Suprapubic skin (tissue), 3 donors: Measurements from ENCODE around the gene CLMP.

Source experiments
- POLR2AphosphoS5 ChIP-seq, 3 donors: sonication (generic); formaldehyde crosslinking; IDR thresholded peaks; one replicate each; pipeline ENCODE4 v1.6.1; 2017; ENCODE audit warnings: antibody characterized with exemption in 3 of 3
- TF ChIP-seq, protein P1 (sequence below), 2 donors: fragments of 200-600 bp in 1 of 2; fragments of 450-650 bp in 1 of 2; sonication (generic) in 1 of 2; IDR thresholded peaks; one replicate each; pipeline ENCODE4 v1.5.1; 2016 to 2019; ENCODE audit warnings: antibody characterized with exemption in 2 of 2, mild to moderate bottlenecking in 1 of 2, moderate library complexity in 1 of 2

DNA sequence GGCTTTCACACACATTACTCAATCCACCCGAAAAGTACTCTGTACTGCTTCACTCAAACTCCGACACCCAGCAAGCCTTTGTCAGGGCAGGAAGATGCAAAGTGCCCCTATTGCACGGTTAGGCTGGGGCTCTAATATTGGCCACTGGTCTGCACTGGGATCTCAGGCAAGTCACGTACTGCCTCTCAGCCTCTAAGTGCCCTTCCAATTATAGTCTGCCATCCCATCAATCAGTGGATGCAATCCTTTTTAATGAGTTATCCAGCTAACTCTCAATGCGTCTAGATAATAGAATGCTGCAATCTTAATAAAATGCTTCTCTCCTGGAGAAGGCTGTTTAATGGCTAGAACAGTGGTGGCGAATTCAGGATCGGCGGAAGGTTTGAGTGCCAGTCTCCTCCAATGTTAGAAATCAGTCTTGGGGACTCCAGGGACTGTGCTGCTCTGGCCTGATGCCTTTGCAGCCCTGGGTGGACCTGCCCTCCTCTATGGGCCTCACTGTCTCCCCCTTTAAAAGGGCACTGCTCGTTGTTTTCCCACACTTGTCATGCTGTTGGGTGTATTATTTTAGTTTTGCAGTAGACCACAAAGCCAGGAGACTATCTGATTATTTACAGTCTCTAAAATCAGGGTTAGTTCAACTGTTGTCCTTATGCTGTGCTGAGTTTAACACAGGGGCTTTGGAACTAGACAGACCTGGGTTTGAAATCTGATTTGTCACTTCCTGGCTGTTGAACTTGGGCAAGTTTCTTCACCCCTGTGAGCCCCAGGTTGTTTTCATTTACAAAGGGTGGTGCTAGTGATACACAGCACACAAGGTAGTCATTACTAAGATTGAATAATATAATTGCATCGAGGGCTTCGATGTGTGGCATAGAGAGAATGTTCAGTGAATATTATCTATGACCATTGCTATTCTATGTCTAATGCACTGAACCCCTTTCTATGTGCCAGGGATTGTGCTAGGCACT lies 36.7 kb downstream of the CLMP start:
- TF ChIP-seq, protein P1, sequence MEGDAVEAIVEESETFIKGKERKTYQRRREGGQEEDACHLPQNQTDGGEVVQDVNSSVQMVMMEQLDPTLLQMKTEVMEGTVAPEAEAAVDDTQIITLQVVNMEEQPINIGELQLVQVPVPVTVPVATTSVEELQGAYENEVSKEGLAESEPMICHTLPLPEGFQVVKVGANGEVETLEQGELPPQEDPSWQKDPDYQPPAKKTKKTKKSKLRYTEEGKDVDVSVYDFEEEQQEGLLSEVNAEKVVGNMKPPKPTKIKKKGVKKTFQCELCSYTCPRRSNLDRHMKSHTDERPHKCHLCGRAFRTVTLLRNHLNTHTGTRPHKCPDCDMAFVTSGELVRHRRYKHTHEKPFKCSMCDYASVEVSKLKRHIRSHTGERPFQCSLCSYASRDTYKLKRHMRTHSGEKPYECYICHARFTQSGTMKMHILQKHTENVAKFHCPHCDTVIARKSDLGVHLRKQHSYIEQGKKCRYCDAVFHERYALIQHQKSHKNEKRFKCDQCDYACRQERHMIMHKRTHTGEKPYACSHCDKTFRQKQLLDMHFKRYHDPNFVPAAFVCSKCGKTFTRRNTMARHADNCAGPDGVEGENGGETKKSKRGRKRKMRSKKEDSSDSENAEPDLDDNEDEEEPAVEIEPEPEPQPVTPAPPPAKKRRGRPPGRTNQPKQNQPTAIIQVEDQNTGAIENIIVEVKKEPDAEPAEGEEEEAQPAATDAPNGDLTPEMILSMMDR (IDR thresholded peaks at IDR 0.05), result no peak
- TF ChIP-seq POLR2AphosphoS5 (IDR thresholded peaks at IDR 0.05), result no peak
